Stimulated activated naive CD8-positive, alpha-beta T cell treated with anti-CD3 and anti-CD28 coated beads, Interleukin-15, Interleukin-2, amounts not matched to agents 100 U/mL and 50 U/mL, for 24 hours (primary cell): ENCODE results near the gene SSMEM1.
"Not testable (repeated sequence)": the region's sequence is repeated elsewhere in the genome, so short reads cannot be mapped to it uniquely, and the experiment has no call there.

Source experiments
- ATAC-seq: fragments of 150-1000 bp; cut with Tn5 transposase; one replicate; pipeline ENCODE4 v1.10.0; 2021
- DNase-seq: peaks from one replicate; pipeline ENCODE4 v3.0.0; 2021

Gene SSMEM1

DNA sequence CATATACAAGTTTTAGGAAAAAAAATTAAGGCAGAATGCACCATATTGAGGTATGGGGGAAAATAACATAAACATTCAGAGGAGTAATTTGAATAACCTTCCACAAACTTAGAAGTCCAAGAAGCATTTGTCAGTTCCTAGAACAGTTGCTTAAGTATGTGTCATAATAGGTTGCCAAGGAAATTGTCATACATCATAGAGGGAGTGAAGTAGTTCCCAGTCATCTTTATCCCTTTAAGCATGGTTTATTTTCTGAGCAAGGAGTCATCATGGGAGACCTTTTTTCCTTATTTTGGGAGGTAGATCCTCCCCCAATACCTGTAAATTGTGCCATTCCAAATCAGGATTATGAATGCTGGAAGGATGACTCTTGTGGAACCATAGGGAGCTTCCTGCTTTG lies at the start of gene SSMEM1:
TSS of gene SSMEM1 (plus strand) at position 219 of the 400 bp plus-strand sequence. CDS start at position 270, 51 bp downstream.
- DNase-seq: no peak
- ATAC-seq: no peak

DNA sequence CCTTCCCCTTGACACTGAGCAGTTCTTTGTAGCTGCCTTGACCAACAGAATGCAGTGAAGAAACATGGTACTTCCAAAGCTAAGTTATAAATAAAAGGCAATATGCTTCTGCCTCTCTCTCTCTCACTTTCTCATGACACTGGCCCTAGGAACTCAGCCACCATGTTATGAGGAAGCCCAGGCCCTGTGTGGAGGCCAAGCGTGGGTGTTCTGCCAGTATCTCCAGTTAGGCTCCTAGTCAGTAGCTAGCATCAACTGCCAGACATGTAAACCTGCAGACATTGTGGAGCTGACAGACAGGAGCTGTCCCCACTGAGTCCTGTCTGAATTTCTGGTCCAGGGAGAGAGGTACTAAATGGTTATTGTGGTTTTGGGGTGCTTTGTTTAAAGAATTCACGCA lies 47.6 kb upstream of the SSMEM1 start:
- ATAC-seq: no peak
- no peak for DNase-seq

GRCh38 chr7:130160455-130160854 lies 47.2 kb upstream of the SSMEM1 start:
- ATAC-seq: no peak
- DNase-seq: no peak

DNA sequence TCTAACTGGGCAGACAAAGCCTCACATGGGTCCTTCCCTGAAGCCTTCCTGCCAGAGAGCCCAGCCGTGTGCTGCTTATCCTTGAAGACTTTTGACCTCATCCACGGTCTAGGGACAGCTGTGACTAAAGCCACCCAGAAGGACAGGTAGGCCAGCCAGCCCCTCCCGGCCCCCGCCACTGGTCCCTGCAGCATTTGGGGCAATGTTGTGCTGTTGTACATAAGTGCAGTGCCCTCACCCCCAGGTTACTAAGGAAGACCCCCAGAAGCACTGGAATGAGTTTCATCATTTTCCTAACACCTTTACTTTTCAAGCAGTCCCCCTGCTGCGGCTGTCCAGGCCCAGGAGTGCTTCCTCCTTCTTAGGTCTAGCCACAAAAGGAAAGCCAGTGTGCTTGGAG lies 45.5 kb upstream of the SSMEM1 start:
- ATAC-seq (no peak), DNase-seq (no peak)

GRCh38 chr7:130174237-130174959 lies 33.3 kb upstream of the SSMEM1 start:
- no peak for DNase-seq
- ATAC-seq: no peak

DNA sequence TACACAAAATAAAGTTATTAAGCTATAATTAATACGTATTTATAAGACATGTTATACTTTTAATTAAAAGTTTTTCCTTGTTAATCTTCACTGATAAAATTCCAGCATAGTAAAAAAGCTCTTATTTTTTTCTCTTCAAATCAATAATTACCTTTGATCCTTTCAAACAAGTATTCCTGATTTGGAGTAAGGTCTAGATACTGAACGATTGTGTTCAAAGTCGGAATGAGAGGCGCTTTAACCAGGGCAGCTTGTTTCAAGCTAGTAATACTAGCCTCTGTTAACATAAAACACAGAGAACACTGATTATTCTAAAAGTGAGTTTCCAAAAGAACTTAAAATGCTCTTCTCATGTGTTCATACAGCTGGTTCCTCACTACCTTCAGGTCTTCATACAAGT lies 29.4 kb upstream of the SSMEM1 start:
- no peak for ATAC-seq
- DNase-seq: no peak

DNA sequence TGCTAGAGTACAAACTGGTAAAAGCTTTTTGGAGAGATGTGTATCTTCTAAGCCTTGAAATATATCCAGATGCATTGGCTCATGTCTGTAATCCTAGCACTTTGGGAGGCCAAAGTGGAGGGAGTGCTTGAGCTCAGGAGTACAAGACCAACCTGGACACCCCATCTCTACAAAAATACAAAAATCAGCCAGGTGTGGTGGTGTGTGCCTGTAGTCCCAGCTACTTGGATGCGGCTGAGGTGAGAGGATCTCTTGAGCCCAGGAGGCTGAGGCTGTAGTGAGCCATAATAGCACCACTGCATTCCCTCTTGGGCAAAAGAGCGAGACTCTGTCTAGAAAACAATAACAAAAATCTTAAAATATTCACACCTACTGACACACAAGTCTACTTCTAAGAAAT lies 28.0 kb upstream of the SSMEM1 start:
- no peak for ATAC-seq
- DNase-seq: no peak

DNA sequence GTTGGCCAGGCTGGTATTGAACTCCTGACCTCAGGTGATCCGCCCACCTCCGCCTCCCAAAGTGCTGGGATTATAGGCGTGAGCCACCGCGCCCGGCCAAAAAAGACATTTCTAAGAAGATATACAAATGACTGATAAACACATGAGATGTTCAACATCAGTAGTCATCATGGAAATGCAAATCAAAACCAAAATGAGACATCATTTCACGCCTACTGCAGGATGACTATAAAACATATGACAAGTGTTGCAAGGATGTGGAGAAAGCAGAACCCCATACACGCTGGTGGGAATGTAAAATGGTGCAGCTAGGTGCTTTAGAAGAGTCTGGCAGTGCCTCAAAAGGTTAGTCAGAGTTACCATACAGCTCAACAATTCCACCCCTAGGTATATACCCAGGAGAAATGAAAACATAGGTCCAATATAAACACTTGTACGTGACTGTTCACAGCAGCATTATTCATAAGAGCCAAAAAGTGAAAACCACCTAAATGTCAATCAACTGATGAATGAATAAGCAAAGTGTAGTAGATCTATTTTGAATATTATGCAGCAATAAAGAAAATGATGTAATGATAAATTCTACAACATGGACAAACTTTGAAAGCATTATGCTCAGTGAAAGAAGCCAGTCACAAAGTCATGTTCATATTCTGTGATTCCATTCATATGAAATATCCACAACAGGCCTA lies 26.9 kb upstream of the SSMEM1 start:
- ATAC-seq: peak; percentile 100
- DNase-seq: peak; percentile 36

GRCh38 chr7:130181263-130181605 lies 26.4 kb upstream of the SSMEM1 start:
- DNase-seq (no peak), ATAC-seq (no peak)

DNA sequence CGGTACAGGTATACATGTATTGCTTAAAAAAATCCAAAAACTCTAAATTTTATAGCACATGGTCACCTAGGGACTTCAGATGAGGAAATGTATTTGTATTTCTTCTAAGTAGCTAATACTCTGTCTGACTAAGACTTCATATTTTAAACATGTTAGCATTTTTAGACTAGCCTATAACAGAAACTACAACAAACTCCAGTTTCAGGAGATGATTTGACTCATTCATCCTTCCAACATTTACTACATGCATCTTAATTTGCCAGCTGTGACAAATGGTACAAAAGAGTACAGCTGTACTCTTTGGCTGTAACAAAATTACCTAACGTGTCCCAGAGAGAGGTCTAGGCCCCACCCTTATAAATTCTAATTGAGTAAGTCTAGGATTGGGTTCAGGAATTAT lies 24.7 kb upstream of the SSMEM1 start:
- ATAC-seq (no peak), DNase-seq (no peak)

- not testable (repeated sequence) for ATAC-seq, DNase-seq
Observed at GRCh38 chr7:130184349-130184748, 23.3 kb upstream of the SSMEM1 start.

DNA sequence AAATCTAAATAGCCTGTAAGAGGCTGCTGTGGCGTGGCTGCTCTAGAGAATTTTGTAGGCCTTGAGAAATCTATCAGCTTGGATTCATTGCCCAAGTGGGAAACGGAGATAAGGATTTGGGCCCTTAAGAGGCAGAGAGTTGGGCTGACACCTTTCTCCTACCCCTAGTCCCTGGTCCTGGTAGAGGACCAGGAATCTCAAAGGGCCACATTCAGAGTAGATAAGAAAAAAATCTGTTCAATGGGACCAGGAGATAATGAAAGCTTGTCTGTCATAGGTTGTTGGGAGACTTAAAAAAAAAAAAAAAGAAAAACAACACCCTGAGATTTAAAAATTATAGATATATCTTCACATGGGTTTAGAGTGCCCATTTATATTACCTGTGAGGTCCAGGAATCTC lies 20.3 kb upstream of the SSMEM1 start:
- ATAC-seq: no peak
- DNase-seq: no peak

- no peak for DNase-seq
Observed at GRCh38 chr7:130189343-130189742, 18.3 kb upstream of the SSMEM1 start.

GRCh38 chr7:130191791-130192190 lies 15.9 kb upstream of the SSMEM1 start:
- ATAC-seq: no peak

More at GRCh38 chr7:130189343-130189742, 18.3 kb upstream of the SSMEM1 start:
- ATAC-seq: no peak

GRCh38 chr7:130195396-130195795 lies 12.3 kb upstream of the SSMEM1 start:
- DNase-seq (no peak), ATAC-seq (no peak)

More at GRCh38 chr7:130191791-130192190, 15.9 kb upstream of the SSMEM1 start:
- no peak for DNase-seq

GRCh38 chr7:130196476-130196875 lies 11.2 kb upstream of the SSMEM1 start:
- DNase-seq (no peak), ATAC-seq (no peak)

GRCh38 chr7:130197094-130197493 lies 10.6 kb upstream of the SSMEM1 start:
- no peak for ATAC-seq

GRCh38 chr7:130201796-130202195 lies 5.9 kb upstream of the SSMEM1 start:
- ATAC-seq: no peak

More at GRCh38 chr7:130197094-130197493, 10.6 kb upstream of the SSMEM1 start:
- DNase-seq: no peak

GRCh38 chr7:130205084-130205947 lies 2.3 kb upstream of the SSMEM1 start, which contains the start of gene TMEM209:
TMEM209 (minus strand) TSS chr7:130205406; CDS start chr7:130205375, 31 bp downstream.
- peak; percentile 95 for DNase-seq
- peak; percentile 97 for ATAC-seq

More at GRCh38 chr7:130201796-130202195, 5.9 kb upstream of the SSMEM1 start:
- no peak for DNase-seq

GRCh38 chr7:130207033-130207432 lies 627 bp upstream of the SSMEM1 start:
- DNase-seq (no peak), ATAC-seq (no peak)

GRCh38 chr7:130208516-130208915 lies 856 bp downstream of the SSMEM1 start:
- no peak for DNase-seq
- ATAC-seq: no peak

- ATAC-seq (no peak), DNase-seq (no peak)
Observed at GRCh38 chr7:130210181-130210935, 2.7 kb downstream of the SSMEM1 start.
